ENCODE measurements around the gene CATSPERB. TPM values are rescaled to one million over a fixed set of nuclear protein-coding genes. Genes with fewer than 3 reads are reported as not detected.
"Not testable (repeated sequence)": the region's sequence is repeated elsewhere in the genome, so short reads cannot be mapped to it uniquely, and the experiment has no call there.

The CATSPERB gene
- total RNA-seq, 4 donors from 2014 or later, result 0.29 to 4.1 (median 2.6) TPM

GRCh38 chr14:91692075-91692474 lies 39.8 kb downstream of the CATSPERB start:
- intact Hi-C loops (cut with DNase I; ENCODE audit: low total_unique reads), result no loop called here
- no peak overlapping the region for H3K27ac ChIP-seq
- H3K4me1 ChIP-seq, result no peaks in the 10 kb centered on the region
- H3K36me3 ChIP-seq, result no peaks in the 10 kb centered on the region
- H3K27me3 ChIP-seq, result no peaks in the 10 kb centered on the region
- no peaks in the 10 kb centered on the region for H3K9me3 ChIP-seq
- TF ChIP-seq CTCF (IDR thresholded peaks at IDR 0.05) (no peak), POLR2A (IDR thresholded peaks at IDR 0.05) (no peak)
- H3K4me3 ChIP-seq, result no peak overlapping the region
- DNase-seq, result no peak

DNA sequence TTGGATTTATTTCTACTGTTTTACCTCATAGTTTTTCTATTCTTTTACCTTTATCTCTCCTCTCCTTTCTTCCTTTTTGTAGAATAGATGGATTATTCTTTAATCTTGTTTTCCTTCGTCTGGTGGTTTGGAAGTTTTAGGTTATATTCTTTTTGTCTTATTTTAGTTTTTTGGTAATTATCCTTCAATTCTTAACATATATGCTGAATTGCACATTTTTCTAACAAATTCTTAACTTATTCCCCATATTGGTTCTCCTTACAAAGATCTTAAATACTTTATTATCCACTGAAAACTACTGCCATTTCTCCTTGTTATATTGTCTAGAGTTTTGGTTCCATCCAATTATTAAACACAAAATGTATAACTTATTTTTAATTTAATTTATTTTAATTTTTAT lies 42.3 kb downstream of the CATSPERB start:
- intact Hi-C loops (cut with DNase I; ENCODE audit: low total_unique reads), result no loop called here
- H3K4me1 ChIP-seq, result no peaks in the 10 kb centered on the region
- no peak for DNase-seq
- H3K4me3 ChIP-seq, result no peak overlapping the region
- no peaks in the 10 kb centered on the region for H3K9me3 ChIP-seq
- TF ChIP-seq CTCF (IDR thresholded peaks at IDR 0.05) (no peak), POLR2A (IDR thresholded peaks at IDR 0.05) (no peak)
- H3K36me3 ChIP-seq, result no peaks in the 10 kb centered on the region
- H3K27me3 ChIP-seq, result no peaks in the 10 kb centered on the region
- H3K27ac ChIP-seq, result no peak overlapping the region

DNA sequence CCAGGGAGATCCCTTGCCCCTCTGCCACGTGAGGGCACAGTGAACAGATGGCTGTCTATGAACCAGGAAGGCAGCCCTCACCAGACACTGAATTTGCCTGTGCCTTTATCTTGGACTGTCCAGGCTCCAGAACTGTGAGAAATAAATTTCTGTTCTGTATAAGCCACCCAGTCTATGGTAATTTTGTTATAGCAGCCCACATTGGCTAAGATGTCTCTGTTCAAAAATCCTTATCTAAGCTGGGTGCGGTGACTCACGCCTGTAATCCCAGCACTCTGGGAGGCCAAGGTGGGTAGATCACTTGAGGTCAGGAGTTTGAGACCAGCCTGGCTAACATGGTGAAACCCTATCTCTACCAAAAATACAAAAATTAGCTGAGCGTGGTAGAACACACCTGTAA lies 44.5 kb downstream of the CATSPERB start:
- DNase-seq; H3K4me1 ChIP-seq; H3K4me3 ChIP-seq; H3K9me3 ChIP-seq; H3K36me3 ChIP-seq; H3K27ac ChIP-seq; intact Hi-C loops (cut with DNase I; ENCODE audit: low total_unique reads); H3K27me3 ChIP-seq: not testable (repeated sequence)

DNA sequence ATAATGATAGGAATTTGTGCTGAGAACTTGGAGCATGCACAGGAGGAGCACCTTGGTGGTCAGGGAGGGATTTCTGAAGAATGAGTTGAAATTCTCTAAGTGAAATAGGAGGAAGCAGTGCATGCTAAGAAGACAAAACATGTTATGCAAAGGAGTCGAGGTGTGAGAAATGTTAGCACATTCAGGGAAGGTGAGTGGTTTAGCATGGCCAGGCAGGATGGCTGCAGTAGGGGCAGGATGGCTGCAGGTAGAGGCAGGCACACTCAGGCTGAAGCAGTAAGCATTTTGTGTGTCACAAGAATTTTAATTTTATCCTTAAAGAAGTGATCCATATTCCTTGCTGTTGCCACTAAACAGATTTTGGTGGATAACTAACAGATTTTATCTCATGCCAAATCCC lies 46.3 kb downstream of the CATSPERB start:
- Histone ChIP-seq H3K4me3 (no peak overlapping the region), H3K27me3 (no peaks in the 10 kb centered on the region), H3K4me1 (no peaks in the 10 kb centered on the region), H3K36me3 (no peaks in the 10 kb centered on the region), H3K27ac (no peak overlapping the region), H3K9me3 (no peaks in the 10 kb centered on the region)
- TF ChIP-seq POLR2A (IDR thresholded peaks at IDR 0.05) (no peak), CTCF (IDR thresholded peaks at IDR 0.05) (no peak)
- no peak for DNase-seq
- intact Hi-C loops (cut with DNase I; ENCODE audit: low total_unique reads), result no loop called here

DNA sequence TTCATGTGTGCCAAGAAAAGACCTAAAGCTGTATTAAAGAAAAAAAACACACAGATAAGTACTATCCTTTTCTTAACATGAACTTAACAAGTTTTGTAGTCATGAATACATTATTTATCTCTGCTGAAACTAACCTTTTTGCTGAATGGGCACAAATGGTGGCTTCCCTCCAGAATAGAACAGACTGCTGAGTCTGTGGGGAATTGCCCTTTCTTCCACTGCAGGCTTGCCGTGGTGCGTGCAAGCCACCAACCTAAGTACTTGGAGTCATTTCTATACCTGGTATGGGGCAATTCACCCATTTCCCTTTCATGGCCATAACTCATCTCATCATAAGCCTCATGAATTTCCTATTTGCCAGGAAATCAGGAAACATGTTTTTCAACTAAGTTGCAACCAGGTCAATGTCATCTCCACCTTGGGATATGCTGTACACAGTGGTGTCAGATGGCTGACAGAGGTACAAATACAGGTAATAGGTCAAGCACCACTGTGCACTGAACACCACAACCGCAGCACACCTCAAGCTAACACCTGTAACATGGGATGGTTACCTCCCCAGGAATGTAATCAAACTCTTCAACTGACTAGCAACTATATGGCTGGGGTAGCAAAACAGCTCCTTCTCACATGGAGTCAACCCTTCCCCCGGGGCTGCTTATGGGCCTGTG lies 49.9 kb downstream of the CATSPERB start:
- TF ChIP-seq POLR2A (IDR thresholded peaks at IDR 0.05) (no peak), CTCF (IDR thresholded peaks at IDR 0.05) (no peak)
- H3K36me3 ChIP-seq, result no peaks in the 10 kb centered on the region
- no peaks in the 10 kb centered on the region for H3K27me3 ChIP-seq
- intact Hi-C loops (cut with DNase I; ENCODE audit: low total_unique reads), result no loop called here
- DNase-seq, result no peak
- H3K9me3 ChIP-seq, result no peaks in the 10 kb centered on the region
- no peak overlapping the region for H3K27ac ChIP-seq
- no peaks in the 10 kb centered on the region for H3K4me1 ChIP-seq
- H3K4me3 ChIP-seq, result no peak overlapping the region

DNA sequence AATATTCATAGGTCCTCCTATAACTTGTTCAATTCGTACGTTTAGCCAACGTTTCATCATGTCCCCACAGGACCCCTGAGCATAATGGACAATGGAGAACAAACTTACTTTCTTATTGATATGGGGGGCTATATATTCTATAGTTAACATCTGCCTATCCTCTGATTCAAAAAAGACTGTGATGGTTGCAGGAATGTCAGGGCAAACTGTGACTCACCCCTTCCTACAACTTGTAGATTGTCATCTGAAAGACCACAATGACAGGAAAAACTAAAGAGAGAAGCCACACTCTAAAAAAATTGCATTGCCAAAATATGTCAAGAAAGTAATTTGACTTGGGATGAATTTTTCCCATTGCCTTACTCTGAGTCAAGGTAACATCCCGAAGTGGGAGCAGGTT lies 50.8 kb downstream of the CATSPERB start:
- no peaks in the 10 kb centered on the region for H3K27me3 ChIP-seq
- H3K27ac ChIP-seq, result no peak overlapping the region
- no peaks in the 10 kb centered on the region for H3K9me3 ChIP-seq
- no peak overlapping the region for H3K4me3 ChIP-seq
- DNase-seq, result no peak
- no peaks in the 10 kb centered on the region for H3K36me3 ChIP-seq
- TF ChIP-seq CTCF (IDR thresholded peaks at IDR 0.05), result no peak
- no peak for TF ChIP-seq POLR2A (IDR thresholded peaks at IDR 0.05)
- no peaks in the 10 kb centered on the region for H3K4me1 ChIP-seq
- intact Hi-C loops (cut with DNase I; ENCODE audit: low total_unique reads), result no loop called here

Data from uterus (tissue), 4 donors.